Stimulated activated CD4-positive, alpha-beta T cell treated with anti-CD3 and anti-CD28 coated beads, Interleukin-12 subunit alpha, Interleukin-12 subunit beta, amount 100 ng/mL, for 24 hours (primary cell): ENCODE data around the gene TGM6.

ENCODE experiments used
- DNase-seq, 2 experiments: peaks; one replicate each; pipeline ENCODE4 v3.0.0-alpha.2; 2020; ENCODE audit warnings: low read depth in 2 of 2

The TGM6 gene

GRCh38 chr20:2455771-2456497 is 75.2 kb downstream of the TGM6 start:
- no peak for DNase-seq

- DNase-seq: no peak
These were observed 78.3 kb downstream of the TGM6 start for GRCh38 chr20:2458919-2459499.

- DNase-seq: no peak
These were observed 79.5 kb downstream of the TGM6 start for GRCh38 chr20:2459981-2460751.

- no peak for DNase-seq
These were observed 80.2 kb downstream of the TGM6 start for GRCh38 chr20:2460752-2461424.

GRCh38 chr20:2462484-2462883 is 81.8 kb downstream of the TGM6 start:
- DNase-seq: no peak

GRCh38 chr20:2463616-2464365 is 83.1 kb downstream of the TGM6 start:
- DNase-seq: no peak

- DNase-seq: no peak
These were observed 84.4 kb downstream of the TGM6 start for GRCh38 chr20:2465100-2465499.

GRCh38 chr20:2467412-2467811 is 86.7 kb downstream of the TGM6 start:
- DNase-seq: no peak

- DNase-seq: no peak
These were observed 88.1 kb downstream of the TGM6 start for GRCh38 chr20:2468581-2469407.

GRCh38 chr20:2469991-2470422 is 89.3 kb downstream of the TGM6 start:
- peak; percentile 28 to 50 for DNase-seq

- peak; percentile 96 to 97 for DNase-seq
These were observed 89.9 kb downstream of the TGM6 start, which contains the start of gene SNRPB for GRCh38 chr20:2470423-2471193. TSS of gene SNRPB (minus strand) at chr20:2470789. CDS start at chr20:2470690, 99 bp downstream.

- DNase-seq: no peak
These were observed 92.8 kb downstream of the TGM6 start for GRCh38 chr20:2473516-2473915.

- DNase-seq: no peak
These were observed 95.4 kb downstream of the TGM6 start for GRCh38 chr20:2475850-2476741.

GRCh38 chr20:2476742-2477615 is 96.3 kb downstream of the TGM6 start:
- DNase-seq: no peak

- DNase-seq: no peak
These were observed 99.7 kb downstream of the TGM6 start for GRCh38 chr20:2480381-2480780.
